ENCODE results near the gene ARHGEF37. TPM values are rescaled to one million over a fixed set of nuclear protein-coding genes. Genes with fewer than 3 reads are reported as not detected.

The ARHGEF37 gene
- total and polyA plus RNA-seq, 9 of the 15 experiments (the other 6 are each of a cell fraction or from before 2014, with no cell fraction given) = 0.01 to 0.27 (median 0.05) TPM

- in situ Hi-C loops (cut with MboI) = no loop called here
- FAIRE-seq = no peak
- no peak overlapping the region for H3K9ac ChIP-seq (ENCODE audit: insufficient read depth in 1 of 2, low read depth in 2 of 2, low read length in 2 of 2)
- DNase-seq (ENCODE audit: extremely low read depth in 1 of 4, low spot score in 3 of 4) = no peak
- H3K9me1 ChIP-seq (ENCODE audit: control insufficient read depth, insufficient read depth, low read length) = no peaks in the 10 kb centered on the region
- no peak for ATAC-seq
- TF ChIP-seq, protein P1, sequence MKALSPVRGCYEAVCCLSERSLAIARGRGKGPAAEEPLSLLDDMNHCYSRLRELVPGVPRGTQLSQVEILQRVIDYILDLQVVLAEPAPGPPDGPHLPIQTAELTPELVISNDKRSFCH (CRISPR knock-in tag; IDR thresholded peaks at IDR 0.05) = no peak
- TF ChIP-seq, protein P1 (tag; IDR thresholded peaks at IDR 0.05) = no peak
- no peak for TF ChIP-seq MYBL2 (IDR thresholded peaks at IDR 0.05; ENCODE audit: low read depth)
- TF ChIP-seq MYBL2 (CRISPR knock-in tag; IDR thresholded peaks at IDR 0.05; ENCODE audit: borderline replicate concordance) = no peak
- no peak for TF ChIP-seq FOXK2 (conservative IDR thresholded peaks at IDR 0.05 in 1 of 2, IDR thresholded peaks at IDR 0.05 in 1 of 2; ENCODE audit: low read depth in 2 of 2)
- TF ChIP-seq RCOR1 (IDR thresholded peaks at IDR 0.05; ENCODE audit: borderline replicate concordance in 1 of 2, low read depth in 2 of 2, low read length in 2 of 2) = no peak
- TF ChIP-seq ZNF133 (CRISPR knock-in tag; IDR thresholded peaks at IDR 0.05) = no peak
- no peak for TF ChIP-seq KAT2B (IDR thresholded peaks at IDR 0.05; ENCODE audit: low read depth, low read length)
- TF ChIP-seq CSDE1 (IDR thresholded peaks at IDR 0.05) = no peak
- no peak for TF ChIP-seq ELF1 (tag; IDR thresholded peaks at IDR 0.05)
- no peak for TF ChIP-seq TARDBP (IDR thresholded peaks at IDR 0.05)
- no peak for TF ChIP-seq ZBTB17 (CRISPR knock-in tag; IDR thresholded peaks at IDR 0.05)
- no peak for TF ChIP-seq ZNF140 (CRISPR knock-in tag; IDR thresholded peaks at IDR 0.05)
- TF ChIP-seq CBFA2T3 (IDR thresholded peaks at IDR 0.05) = no peak
- no peak for TF ChIP-seq KDM4B (IDR thresholded peaks at IDR 0.05; ENCODE audit: borderline replicate concordance in 2 of 2, low read depth in 1 of 2)
- no peak for TF ChIP-seq ZFP36 (IDR thresholded peaks at IDR 0.05; ENCODE audit: low read depth, low read length, partially characterized antibody)
- H3K27me3 ChIP-seq (ENCODE audit: control insufficient read depth in 2 of 2, insufficient read depth in 2 of 2, low read length in 2 of 2) = no peaks in the 10 kb centered on the region
- intact Hi-C loops (cut with micrococcal nuclease) = no loop called here
- H3K4me1 ChIP-seq (replicated peaks in 1 of 2; ENCODE audit: control insufficient read depth in 2 of 2, insufficient read depth in 2 of 2, low read length in 2 of 2) = peaks cover 3 to 10% of the 10 kb centered on the region in 2 experiments; a peak in 3 of 5 replicates
- H3K79me2 ChIP-seq (ENCODE audit: control insufficient read depth, insufficient read depth, low read length) = no peaks in the 10 kb centered on the region
- no peaks in the 10 kb centered on the region for H4K20me1 ChIP-seq (replicated peaks; ENCODE audit: control insufficient read depth, insufficient read depth, low read length)
- H2AFZ ChIP-seq (ENCODE audit: low read depth, low read length) = no peak overlapping the region
- no peak overlapping the region for H3K4me3 ChIP-seq
- no peaks in the 10 kb centered on the region for H3K36me3 ChIP-seq (ENCODE audit: control insufficient read depth, insufficient read depth, low read length)
- peaks cover 9% of the 10 kb centered on the region for H3K9me3 ChIP-seq (replicated peaks; ENCODE audit: control insufficient read depth, insufficient read depth, low read depth, low read length)
- POLR2A ChIA-PET = interaction anchor here (0.8 kb wide), 1 partner anchor 8 kb away, joined by 4 read pairs; no protein-coding TSS in a partner anchor
- no peak overlapping the region for H3K27ac ChIP-seq (ENCODE audit: extremely low read depth, low read depth, low read length)
- 50% methylated on average over 8 of the region's 8 CpGs for WGBS (ENCODE audit: insufficient coverage, low coverage, missing lambda C conversion rate)
- CTCF ChIA-PET (ENCODE audit: low intra/inter-chr PET ratio) = no interaction called here
- no peak overlapping the region for H3K4me2 ChIP-seq (ENCODE audit: insufficient read depth, low read length)
- no TSS peak for BruUV-seq (replicated peaks)
Observed at GRCh38 chr5:149614034-149614907, 33.0 kb downstream of the ARHGEF37 start.

Measured in K562 (cell line).